Caco-2 (cell line): ENCODE measurements around the gene LORICRIN. TPM values are rescaled to one million over a fixed set of nuclear protein-coding genes. Genes with fewer than 3 reads are reported as not detected.

Experiments used
- BruUV-seq: library from RNA; stranded (reverse); fragments of 400-500 nt; replicated peaks from 2 replicates; lab custom pipeline; 2021; lab: Mats Ljungman, UMichigan
- CTCF ChIA-PET: fragments of 300-600 bp; sonication (Branson Sonifier 250); formaldehyde crosslinking; loops from one replicate; lab custom pipeline; 2022; ENCODE audit warnings: antibody characterized with exemption; lab: Charles Lee
- POLR2A ChIA-PET: fragments of 300-600 bp; sonication (Branson Sonifier 250); formaldehyde crosslinking; loops from one replicate; lab custom pipeline; 2022; ENCODE audit warnings: antibody characterized with exemption; lab: Charles Lee
- DNase-seq, 2 experiments: peaks; one replicate each; pipeline versions ENCODE4 v3.0.0 to v3.0.0-alpha.2; 2020 to 2022
- H3K27me3 ChIP-seq: replicated peaks from 2 replicates; pipeline ENCODE4 v1.6.0; 2011; ENCODE audit warnings: low read length; ENCODE audit not compliant: control insufficient read depth, insufficient read depth
- H3K36me3 ChIP-seq: 2 replicates; pipeline ENCODE4 v1.5.1; 2011; ENCODE audit warnings: low read length; ENCODE audit not compliant: control insufficient read depth, insufficient read depth
- H3K4me1 ChIP-seq: fragments of 250-450 bp; sonication (Bioruptor Pico); 2 replicates; pipeline ENCODE4 v1.5.1; 2020; ENCODE audit warnings: mild to moderate bottlenecking
- H3K4me3 ChIP-seq: 2 replicates; pipeline ENCODE4 v1.5.1; 2011; ENCODE audit warnings: low read depth, mild to moderate bottlenecking, control low read depth, low read length
- H3K9me3 ChIP-seq: fragments of 250-450 bp; sonication (Bioruptor Pico); 2 replicates; pipeline ENCODE4 v1.5.1; 2020; ENCODE audit warnings: mild to moderate bottlenecking, moderate library complexity
- H3K27ac Mint-ChIP-seq: one replicate; pipeline ENCODE4 v1.8.0; 2022; ENCODE audit warnings: mixed read lengths; ENCODE audit not compliant: unreplicated experiment
- H3K27me3 Mint-ChIP-seq: one replicate; pipeline ENCODE4 v1.8.0; 2022; ENCODE audit warnings: mixed read lengths; ENCODE audit not compliant: insufficient read depth, unreplicated experiment
- H3K36me3 Mint-ChIP-seq: one replicate; pipeline ENCODE4 v1.8.0; 2022; ENCODE audit warnings: mild to moderate bottlenecking, mixed read lengths; ENCODE audit not compliant: insufficient read depth, unreplicated experiment
- H3K4me1 Mint-ChIP-seq: one replicate; pipeline ENCODE4 v1.8.0; 2022; ENCODE audit warnings: low read depth, mixed read lengths; ENCODE audit not compliant: unreplicated experiment
- H3K4me3 Mint-ChIP-seq: one replicate; pipeline ENCODE4 v1.8.0; 2022; ENCODE audit warnings: mild to moderate bottlenecking, moderate library complexity, mixed read lengths; ENCODE audit not compliant: unreplicated experiment
- H3K9me3 Mint-ChIP-seq: one replicate; pipeline ENCODE4 v1.8.0; 2022; ENCODE audit warnings: mixed read lengths; ENCODE audit not compliant: unreplicated experiment
- CTCF ChIP-seq, 2 experiments: fragments of 200-600 bp in 1 of 2; IDR thresholded peaks; 1 replicate in 1 of 2; 2 replicates in 1 of 2; pipeline versions ENCODE4 v1.5.1 to v1.8.0; 2011 to 2022; ENCODE audit warnings: antibody characterized with exemption in 1 of 2, control low read depth in 1 of 2, inconsistent platforms in 1 of 2, low read depth in 1 of 2, low read length in 1 of 2, mild to moderate bottlenecking in 1 of 2, moderate library complexity in 1 of 2; ENCODE audit not compliant: insufficient read depth in 1 of 2, severe bottlenecking in 1 of 2, unreplicated experiment in 1 of 2
- intact Hi-C: fragments of 100-400 bp; cut with micrococcal nuclease; formaldehyde crosslinking; loops from one replicate; pipeline ENCODE4 v1.10.0; 2022; ENCODE audit not compliant: unreplicated experiment
- total RNA-seq: library from RNA; stranded (reverse); gene quantifications from 2 replicates; pipeline ENCODE4 v1.2.3, GENCODE V29; 2022

Gene LORICRIN
- total RNA-seq, 1 experiment from 2014 or later = not detected

- H3K27ac Mint-ChIP-seq = no peak overlapping the region
- Histone ChIP-seq H3K27me3 (no peaks in the 10 kb centered on the region), H3K4me1 (no peaks in the 10 kb centered on the region), H3K36me3 (no peaks in the 10 kb centered on the region), H3K9me3 (no peaks in the 10 kb centered on the region), H3K4me3 (no peak overlapping the region)
- H3K9me3 Mint-ChIP-seq = peaks cover 15% of the 10 kb centered on the region
- POLR2A ChIA-PET = no interaction called here
- intact Hi-C loops = no loop called here
- CTCF ChIA-PET = no interaction called here
- peaks cover 6% of the 10 kb centered on the region for H3K27me3 Mint-ChIP-seq
- no peaks in the 10 kb centered on the region for H3K4me1 Mint-ChIP-seq
- no peak for DNase-seq
- no TSS peak for BruUV-seq
- no peaks in the 10 kb centered on the region for H3K36me3 Mint-ChIP-seq
- no peak overlapping the region for H3K4me3 Mint-ChIP-seq
- no peak for TF ChIP-seq CTCF (IDR thresholded peaks at IDR 0.05; ENCODE audit: insufficient read depth in 1 of 2, low read depth in 1 of 2, low read length in 1 of 2, severe bottlenecking in 1 of 2, unreplicated experiment in 1 of 2)
Measured at GRCh38 chr1:153245466-153245865, 14.0 kb upstream of the LORICRIN start.

GRCh38 chr1:153246018-153246417, 13.5 kb upstream of the LORICRIN start:
- Histone ChIP-seq H3K36me3 (no peaks in the 10 kb centered on the region), H3K4me3 (no peak overlapping the region), H3K4me1 (no peaks in the 10 kb centered on the region), H3K27me3 (no peaks in the 10 kb centered on the region), H3K9me3 (no peaks in the 10 kb centered on the region)
- Mint-ChIP-seq H3K27me3 (peaks cover 6% of the 10 kb centered on the region), H3K4me3 (no peak overlapping the region), H3K27ac (no peak overlapping the region), H3K9me3 (peaks cover 15% of the 10 kb centered on the region), H3K36me3 (no peaks in the 10 kb centered on the region), H3K4me1 (no peaks in the 10 kb centered on the region)
- ChIA-PET CTCF (no interaction called here), POLR2A (no interaction called here)
- no TSS peak for BruUV-seq
- DNase-seq = no peak
- no peak for TF ChIP-seq CTCF (IDR thresholded peaks at IDR 0.05; ENCODE audit: insufficient read depth in 1 of 2, low read depth in 1 of 2, low read length in 1 of 2, severe bottlenecking in 1 of 2, unreplicated experiment in 1 of 2)
- intact Hi-C loops = no loop called here

- CTCF ChIA-PET = interaction anchor here (0.6 kb wide), 1 partner anchor 25 kb away, joined by 6 read pairs; no protein-coding TSS in a partner anchor
- POLR2A ChIA-PET = no interaction called here
- no TSS peak for BruUV-seq
Measured at GRCh38 chr1:153246825-153247224, 12.7 kb upstream of the LORICRIN start.

More at GRCh38 chr1:153246825-153247224, 12.7 kb upstream of the LORICRIN start:
- Histone ChIP-seq H3K36me3 (no peaks in the 10 kb centered on the region), H3K27me3 (no peaks in the 10 kb centered on the region), H3K4me3 (no peak overlapping the region), H3K4me1 (no peaks in the 10 kb centered on the region), H3K9me3 (no peaks in the 10 kb centered on the region)
- no peak for TF ChIP-seq CTCF (IDR thresholded peaks at IDR 0.05; ENCODE audit: insufficient read depth in 1 of 2, low read depth in 1 of 2, low read length in 1 of 2, severe bottlenecking in 1 of 2, unreplicated experiment in 1 of 2)
- Mint-ChIP-seq H3K36me3 (no peaks in the 10 kb centered on the region), H3K4me1 (no peaks in the 10 kb centered on the region), H3K27me3 (peaks cover 6% of the 10 kb centered on the region), H3K27ac (no peak overlapping the region), H3K4me3 (no peak overlapping the region), H3K9me3 (peaks cover 15% of the 10 kb centered on the region)
- no peak for DNase-seq
- intact Hi-C loops = no loop called here
